GM12864 (cell line): Measurements from ENCODE around the gene TSPAN5.
A peak's percentile ranks its signal among the peaks of the same experiment; 100 is the strongest.

Source experiments
- DNase-seq: peaks from one replicate; pipeline ENCODE4 v3.0.0-alpha.2; 2011; ENCODE audit warnings: low read depth
- H3K4me3 ChIP-seq: 2 replicates; pipeline ENCODE4 v1.5.1; 2011; ENCODE audit warnings: mild to moderate bottlenecking, low read depth, low read length, control low read depth
- CTCF ChIP-seq: IDR thresholded peaks from 2 replicates; pipeline ENCODE4 v1.5.1; 2011; ENCODE audit warnings: low read depth, mild to moderate bottlenecking, moderate library complexity, low read length, control low read depth, inconsistent platforms; ENCODE audit errors: missing control alignments

Gene TSPAN5

GRCh38 chr4:98491899-98492559 lies 166.4 kb downstream of the TSPAN5 start:
- DNase-seq: no peak
- no peak overlapping the region for H3K4me3 ChIP-seq
- TF ChIP-seq CTCF: no peak

GRCh38 chr4:98490251-98490650 lies 168.2 kb downstream of the TSPAN5 start:
- no peak for TF ChIP-seq CTCF
- no peak for DNase-seq

GRCh38 chr4:98485816-98486345 lies 172.5 kb downstream of the TSPAN5 start:
- DNase-seq: no peak
- no peak for TF ChIP-seq CTCF
- no peak overlapping the region for H3K4me3 ChIP-seq

More at GRCh38 chr4:98490251-98490650, 168.2 kb downstream of the TSPAN5 start:
- no peak overlapping the region for H3K4me3 ChIP-seq

GRCh38 chr4:98484031-98484430 lies 174.4 kb downstream of the TSPAN5 start:
- H3K4me3 ChIP-seq: no peak overlapping the region
- TF ChIP-seq CTCF: no peak
- DNase-seq: no peak

GRCh38 chr4:98482847-98483806 lies 175.3 kb downstream of the TSPAN5 start:
- peak; percentile 57 for DNase-seq
- no peak for TF ChIP-seq CTCF
- H3K4me3 ChIP-seq: no peak overlapping the region

- TF ChIP-seq CTCF: no peak
- DNase-seq: no peak
- no peak overlapping the region for H3K4me3 ChIP-seq
These were observed 175.9 kb downstream of the TSPAN5 start for GRCh38 chr4:98482503-98482846.
